Liver (tissue), 9 donors: ENCODE results near the gene LRRC36. TPM values are rescaled to one million over a fixed set of nuclear protein-coding genes. Genes with fewer than 3 reads are reported as not detected.

ENCODE experiments used
- DNase-seq: peaks from one replicate; pipeline ENCODE4 v3.0.0-alpha.2; 2017; ENCODE audit warnings: low spot score
- H3K27ac ChIP-seq, 2 donors: one replicate each; pipeline ENCODE4 v1.7.0; 2013; ENCODE audit warnings: inconsistent platforms in 2 of 2, low read length in 2 of 2, control low read depth in 1 of 2, low read depth in 1 of 2, mild to moderate bottlenecking in 1 of 2
- H3K27me3 ChIP-seq, 4 donors: one replicate each; pipeline versions ENCODE4 v1.6.1 to v1.7.0; 2013; ENCODE audit warnings: low read length in 3 of 4, inconsistent platforms in 1 of 4, mild to moderate bottlenecking in 1 of 4, moderate library complexity in 1 of 4; ENCODE audit not compliant: control insufficient read depth in 4 of 4, insufficient read depth in 4 of 4
- H3K36me3 ChIP-seq, 4 donors: one replicate each; pipeline versions ENCODE4 v1.6.1 to v1.7.0; 2013; ENCODE audit warnings: low read length in 3 of 4, mild to moderate bottlenecking in 3 of 4, low read depth in 1 of 4, moderate library complexity in 1 of 4; ENCODE audit not compliant: control insufficient read depth in 4 of 4, insufficient read depth in 3 of 4
- H3K4me1 ChIP-seq, 4 donors: one replicate each; pipeline versions ENCODE4 v1.6.1 to v1.7.0; 2013; ENCODE audit warnings: low read length in 3 of 4, mild to moderate bottlenecking in 3 of 4, moderate library complexity in 1 of 4; ENCODE audit not compliant: control insufficient read depth in 4 of 4, insufficient read depth in 4 of 4
- H3K4me3 ChIP-seq, 3 donors: one replicate each; pipeline versions ENCODE4 v1.6.1 to v1.7.0; 2013; ENCODE audit warnings: low read length in 3 of 3, control low read depth in 1 of 3, low read depth in 1 of 3, mild to moderate bottlenecking in 1 of 3
- H3K9ac ChIP-seq, 2 donors: one replicate each; pipeline ENCODE4 v1.7.0; 2013; ENCODE audit warnings: low read length in 2 of 2, mild to moderate bottlenecking in 2 of 2, moderate library complexity in 2 of 2, control low read depth in 1 of 2, low read depth in 1 of 2
- H3K9me3 ChIP-seq, 4 donors: one replicate each; pipeline versions ENCODE4 v1.6.1 to v1.7.0; 2013; ENCODE audit warnings: low read length in 3 of 4; ENCODE audit not compliant: control insufficient read depth in 4 of 4
- ATF3 ChIP-seq: IDR thresholded peaks from 2 replicates; pipeline ENCODE4 v1.6.1; 2016; ENCODE audit warnings: antibody characterized with exemption
- EGR1 ChIP-seq, 2 donors: IDR thresholded peaks; 2 replicates each; pipeline ENCODE4 v1.6.1; 2016 to 2018; ENCODE audit warnings: antibody characterized with exemption in 2 of 2, low read depth in 2 of 2
- FOXA1 ChIP-seq: IDR thresholded peaks from 2 replicates; pipeline ENCODE4 v1.6.1; 2016; ENCODE audit warnings: antibody characterized with exemption
- FOXA2 ChIP-seq: IDR thresholded peaks from 2 replicates; pipeline ENCODE4 v1.6.1; 2016; ENCODE audit warnings: antibody characterized with exemption
- GABPA ChIP-seq, 2 donors: IDR thresholded peaks in 1 of 2; conservative IDR thresholded peaks in 1 of 2; 2 replicates each; pipeline ENCODE4 v1.6.1; 2016; ENCODE audit warnings: antibody characterized with exemption in 2 of 2, mild to moderate bottlenecking in 1 of 2, moderate library complexity in 1 of 2
- HNF4A ChIP-seq, 2 donors: conservative IDR thresholded peaks; 2 replicates each; pipeline ENCODE4 v1.6.1; 2016; ENCODE audit warnings: antibody characterized with exemption in 2 of 2, mild to moderate bottlenecking in 2 of 2
- HNF4G ChIP-seq: IDR thresholded peaks from 2 replicates; pipeline ENCODE4 v1.6.1; 2016; ENCODE audit warnings: antibody characterized with exemption
- JUND ChIP-seq, 2 donors: IDR thresholded peaks; 2 replicates each; pipeline ENCODE4 v1.6.1; 2016; ENCODE audit warnings: antibody characterized with exemption in 2 of 2
- NR2F2 ChIP-seq: IDR thresholded peaks from 2 replicates; pipeline ENCODE4 v1.6.1; 2016; ENCODE audit warnings: antibody characterized with exemption
- RAD21 ChIP-seq, 2 donors: IDR thresholded peaks; 2 replicates each; pipeline ENCODE4 v1.6.1; 2016; ENCODE audit warnings: antibody characterized with exemption in 2 of 2, mild to moderate bottlenecking in 2 of 2
- RXRA ChIP-seq, 2 donors: IDR thresholded peaks; 2 replicates each; pipeline ENCODE4 v1.6.1; 2017 to 2018; ENCODE audit warnings: antibody characterized with exemption in 2 of 2, mild to moderate bottlenecking in 1 of 2
- SP1 ChIP-seq: IDR thresholded peaks from 2 replicates; pipeline ENCODE4 v1.6.1; 2018; ENCODE audit warnings: antibody characterized with exemption, mild to moderate bottlenecking
- TAF1 ChIP-seq: conservative IDR thresholded peaks from 2 replicates; pipeline ENCODE4 v1.6.1; 2016; ENCODE audit warnings: antibody characterized with exemption, mild to moderate bottlenecking
- YY1 ChIP-seq: IDR thresholded peaks from 2 replicates; pipeline ENCODE4 v1.6.1; 2016; ENCODE audit warnings: antibody characterized with exemption, mild to moderate bottlenecking
- ZBTB33 ChIP-seq: IDR thresholded peaks from 2 replicates; pipeline ENCODE4 v1.6.1; 2016; ENCODE audit warnings: antibody characterized with exemption
- WGBS: extraction: QIAGEN DNeasy Blood & Tissue Kit; methylation state at CpG from one replicate; pipeline ENCODE4 v1.1.7; 2013; 5-methylcytosine and 5-hydroxymethylcytosine counted together
- polyA plus RNA-seq, 2 donors: library from polyadenylated mRNA; stranded (reverse) in 1 of 2; unstranded in 1 of 2; fragments of 200-250 nt in 1 of 2; fragments of >200 nt in 1 of 2; fragmentation: Nextera tagmentation in 1 of 2; extraction: Ambion mirVana in 1 of 2; gene quantifications; one replicate each; pipeline versions ENCODE4 v1.2.1 to v1.2.3, GENCODE V29; 2013 to 2015
- total RNA-seq, 2 donors: library from RNA; depleted of rRNA; stranded (reverse); fragments of >200 nt; gene quantifications; one replicate each; pipeline ENCODE4 v1.2.3, GENCODE V29; 2014
- TF ChIP-seq, protein P1 (sequence below): IDR thresholded peaks from 2 replicates; pipeline ENCODE4 v1.6.1; 2016; ENCODE audit warnings: antibody characterized with exemption, mild to moderate bottlenecking
- TF ChIP-seq, protein P2 (sequence below): IDR thresholded peaks from 2 replicates; pipeline ENCODE4 v1.6.1; 2016; ENCODE audit warnings: antibody characterized with exemption
- TF ChIP-seq, protein P3 (sequence below): fragments of 150-350 bp; IDR thresholded peaks from 2 replicates; pipeline ENCODE4 v1.5.1; 2017; ENCODE audit warnings: improper control_type of control experiment, low read depth, low read length; ENCODE audit not compliant: missing input control
- donor health status: healthy.
- donor health status: healthy.
- donor health status: healthy.
- donor health status: healthy.
- donor health status: healthy.

LRRC36 gene
- total and polyA plus RNA-seq, 4 donors: 0.08 TPM; not detected in 3

GRCh38 chr16:67311607-67312488 is 14.8 kb upstream of the LRRC36 start:
- Histone ChIP-seq H3K4me3 (no peak overlapping the region), H3K9ac (no peak overlapping the region), H3K4me1 (no peaks in the 10 kb centered on the region), H3K36me3 (no peaks in the 10 kb centered on the region), H3K27ac (no peak overlapping the region), H3K27me3 (no peaks in the 10 kb centered on the region), H3K9me3 (no peaks in the 10 kb centered on the region)
- WGBS: 74% methylated on average over 5 of the region's 5 CpGs
- no peak for DNase-seq
- TF ChIP-seq ATF3: no peak
- TF ChIP-seq, protein P1, sequence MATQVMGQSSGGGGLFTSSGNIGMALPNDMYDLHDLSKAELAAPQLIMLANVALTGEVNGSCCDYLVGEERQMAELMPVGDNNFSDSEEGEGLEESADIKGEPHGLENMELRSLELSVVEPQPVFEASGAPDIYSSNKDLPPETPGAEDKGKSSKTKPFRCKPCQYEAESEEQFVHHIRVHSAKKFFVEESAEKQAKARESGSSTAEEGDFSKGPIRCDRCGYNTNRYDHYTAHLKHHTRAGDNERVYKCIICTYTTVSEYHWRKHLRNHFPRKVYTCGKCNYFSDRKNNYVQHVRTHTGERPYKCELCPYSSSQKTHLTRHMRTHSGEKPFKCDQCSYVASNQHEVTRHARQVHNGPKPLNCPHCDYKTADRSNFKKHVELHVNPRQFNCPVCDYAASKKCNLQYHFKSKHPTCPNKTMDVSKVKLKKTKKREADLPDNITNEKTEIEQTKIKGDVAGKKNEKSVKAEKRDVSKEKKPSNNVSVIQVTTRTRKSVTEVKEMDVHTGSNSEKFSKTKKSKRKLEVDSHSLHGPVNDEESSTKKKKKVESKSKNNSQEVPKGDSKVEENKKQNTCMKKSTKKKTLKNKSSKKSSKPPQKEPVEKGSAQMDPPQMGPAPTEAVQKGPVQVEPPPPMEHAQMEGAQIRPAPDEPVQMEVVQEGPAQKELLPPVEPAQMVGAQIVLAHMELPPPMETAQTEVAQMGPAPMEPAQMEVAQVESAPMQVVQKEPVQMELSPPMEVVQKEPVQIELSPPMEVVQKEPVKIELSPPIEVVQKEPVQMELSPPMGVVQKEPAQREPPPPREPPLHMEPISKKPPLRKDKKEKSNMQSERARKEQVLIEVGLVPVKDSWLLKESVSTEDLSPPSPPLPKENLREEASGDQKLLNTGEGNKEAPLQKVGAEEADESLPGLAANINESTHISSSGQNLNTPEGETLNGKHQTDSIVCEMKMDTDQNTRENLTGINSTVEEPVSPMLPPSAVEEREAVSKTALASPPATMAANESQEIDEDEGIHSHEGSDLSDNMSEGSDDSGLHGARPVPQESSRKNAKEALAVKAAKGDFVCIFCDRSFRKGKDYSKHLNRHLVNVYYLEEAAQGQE: no peak
- no peak for TF ChIP-seq HNF4G
- TF ChIP-seq, protein P2, sequence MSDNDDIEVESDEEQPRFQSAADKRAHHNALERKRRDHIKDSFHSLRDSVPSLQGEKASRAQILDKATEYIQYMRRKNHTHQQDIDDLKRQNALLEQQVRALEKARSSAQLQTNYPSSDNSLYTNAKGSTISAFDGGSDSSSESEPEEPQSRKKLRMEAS: no peak

GRCh38 chr16:67312719-67313118 is 13.9 kb upstream of the LRRC36 start:
- H3K27me3 ChIP-seq: no peaks in the 10 kb centered on the region
- no peaks in the 10 kb centered on the region for H3K4me1 ChIP-seq
- TF ChIP-seq ATF3 (no peak), FOXA1 (no peak), FOXA2 (no peak), NR2F2 (no peak), JUND (IDR thresholded peaks at IDR 0.05) (no peak), HNF4G (no peak), EGR1 (IDR thresholded peaks at IDR 0.05; ENCODE audit: low read depth in 2 of 2) (no peak), YY1 (no peak), HNF4A (conservative IDR thresholded peaks at IDR 0.05) (no peak), RXRA (IDR thresholded peaks at IDR 0.05) (no peak), GABPA (IDR thresholded peaks at IDR 0.05 in 1 of 2, conservative IDR thresholded peaks at IDR 0.05 in 1 of 2) (no peak), RAD21 (IDR thresholded peaks at IDR 0.05) (no peak), SP1 (no peak), TAF1 (no peak), ZBTB33 (no peak)
- TF ChIP-seq, protein P1: no peak
- TF ChIP-seq, protein P3, sequence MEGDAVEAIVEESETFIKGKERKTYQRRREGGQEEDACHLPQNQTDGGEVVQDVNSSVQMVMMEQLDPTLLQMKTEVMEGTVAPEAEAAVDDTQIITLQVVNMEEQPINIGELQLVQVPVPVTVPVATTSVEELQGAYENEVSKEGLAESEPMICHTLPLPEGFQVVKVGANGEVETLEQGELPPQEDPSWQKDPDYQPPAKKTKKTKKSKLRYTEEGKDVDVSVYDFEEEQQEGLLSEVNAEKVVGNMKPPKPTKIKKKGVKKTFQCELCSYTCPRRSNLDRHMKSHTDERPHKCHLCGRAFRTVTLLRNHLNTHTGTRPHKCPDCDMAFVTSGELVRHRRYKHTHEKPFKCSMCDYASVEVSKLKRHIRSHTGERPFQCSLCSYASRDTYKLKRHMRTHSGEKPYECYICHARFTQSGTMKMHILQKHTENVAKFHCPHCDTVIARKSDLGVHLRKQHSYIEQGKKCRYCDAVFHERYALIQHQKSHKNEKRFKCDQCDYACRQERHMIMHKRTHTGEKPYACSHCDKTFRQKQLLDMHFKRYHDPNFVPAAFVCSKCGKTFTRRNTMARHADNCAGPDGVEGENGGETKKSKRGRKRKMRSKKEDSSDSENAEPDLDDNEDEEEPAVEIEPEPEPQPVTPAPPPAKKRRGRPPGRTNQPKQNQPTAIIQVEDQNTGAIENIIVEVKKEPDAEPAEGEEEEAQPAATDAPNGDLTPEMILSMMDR: no peak
- TF ChIP-seq, protein P2: no peak
- no peaks in the 10 kb centered on the region for H3K9me3 ChIP-seq
- DNase-seq: no peak
- no peak overlapping the region for H3K9ac ChIP-seq
- H3K4me3 ChIP-seq: no peak overlapping the region
- no peaks in the 10 kb centered on the region for H3K36me3 ChIP-seq
- no peak overlapping the region for H3K27ac ChIP-seq
